ENCODE results near the gene AIG1.

Gene AIG1

DNA sequence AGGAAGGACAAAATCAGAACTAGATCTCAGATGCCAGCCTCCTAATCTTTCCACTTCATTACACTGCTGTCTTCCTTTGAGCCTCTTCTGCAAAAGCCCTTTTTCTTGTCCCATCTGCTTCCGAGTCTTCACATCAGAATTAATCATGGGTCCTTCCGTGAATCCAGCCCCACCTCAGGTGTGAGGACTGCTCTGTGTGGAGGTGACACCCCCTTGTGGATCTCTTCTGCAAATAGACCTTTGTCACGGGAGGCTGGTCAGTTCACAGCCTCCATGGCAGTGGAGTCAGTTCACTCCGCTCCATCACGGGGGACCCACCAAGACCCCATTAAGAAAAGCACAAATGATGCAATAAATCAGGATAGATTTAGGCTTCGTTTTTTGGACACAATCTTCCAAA lies 218.7 kb downstream of the AIG1 start:
- Histone ChIP-seq H3K4me3 (ENCODE audit: low read depth in 1 of 2, low read length in 2 of 2) (no peak overlapping the region), H3K9me3 (ENCODE audit: control insufficient read depth in 1 of 2, low read length in 2 of 2) (no peaks in the 10 kb centered on the region)

DNA sequence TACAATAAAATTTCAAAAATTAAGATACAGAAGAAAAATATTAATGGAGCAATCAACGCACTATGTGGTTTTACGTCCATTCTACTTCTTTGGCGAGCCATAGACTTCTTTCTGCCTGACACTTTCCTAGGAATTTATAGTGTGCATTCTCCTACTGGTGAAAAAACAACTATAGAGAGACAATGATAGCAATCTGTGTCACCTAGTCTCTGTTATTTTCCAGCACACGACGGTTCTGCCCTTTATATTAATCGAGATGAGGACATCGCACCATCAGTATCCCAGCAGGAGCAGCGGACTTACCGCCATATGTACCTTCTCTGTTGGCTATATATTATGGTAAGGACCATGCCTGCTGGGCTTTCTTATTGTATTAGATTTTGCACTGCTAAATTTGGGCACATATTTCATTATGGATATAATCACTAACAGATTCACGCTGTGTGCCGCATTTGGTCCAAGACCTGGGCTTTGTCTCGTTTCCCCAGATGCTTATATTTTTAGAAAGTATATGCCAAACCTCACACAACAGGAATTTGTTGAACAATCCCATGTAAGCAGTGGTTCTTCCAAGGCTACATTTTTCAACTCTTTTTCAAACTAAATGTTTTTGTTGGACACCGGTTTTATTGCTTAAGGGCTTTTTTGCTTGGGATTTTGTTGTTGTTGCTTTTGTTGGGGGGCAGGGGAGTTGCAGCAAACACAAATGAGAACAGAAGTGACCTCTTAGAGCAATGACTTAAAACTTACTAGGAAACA lies 223.4 kb downstream of the AIG1 start:
- H3K27me3 ChIP-seq (ENCODE audit: low read depth, low read length): no peaks in the 10 kb centered on the region
- H3K4me3 ChIP-seq (ENCODE audit: low read depth in 1 of 2, low read length in 2 of 2): no peak overlapping the region
- no peaks in the 10 kb centered on the region for H3K36me3 ChIP-seq (ENCODE audit: control insufficient read depth in 1 of 2, insufficient read depth in 2 of 2, low read length in 2 of 2)
- H3K4me1 ChIP-seq (ENCODE audit: control insufficient read depth in 1 of 2, insufficient read depth in 2 of 2, low read length in 2 of 2): peaks cover 0 to 5% of the 10 kb centered on the region in 2 donors
- H3K27ac ChIP-seq (ENCODE audit: low read length): no peak overlapping the region
- no peaks in the 10 kb centered on the region for H3K9me3 ChIP-seq (ENCODE audit: control insufficient read depth in 1 of 2, low read length in 2 of 2)

More for the DNA sequence above, 218.7 kb downstream of the AIG1 start:
- no peaks in the 10 kb centered on the region for H3K4me1 ChIP-seq (ENCODE audit: control insufficient read depth in 1 of 2, insufficient read depth in 2 of 2, low read length in 2 of 2)
- no peak overlapping the region for H3K27ac ChIP-seq (ENCODE audit: low read length)
- no peaks in the 10 kb centered on the region for H3K27me3 ChIP-seq (ENCODE audit: low read depth, low read length)
- H3K36me3 ChIP-seq (ENCODE audit: control insufficient read depth in 1 of 2, insufficient read depth in 2 of 2, low read length in 2 of 2): no peaks in the 10 kb centered on the region

DNA sequence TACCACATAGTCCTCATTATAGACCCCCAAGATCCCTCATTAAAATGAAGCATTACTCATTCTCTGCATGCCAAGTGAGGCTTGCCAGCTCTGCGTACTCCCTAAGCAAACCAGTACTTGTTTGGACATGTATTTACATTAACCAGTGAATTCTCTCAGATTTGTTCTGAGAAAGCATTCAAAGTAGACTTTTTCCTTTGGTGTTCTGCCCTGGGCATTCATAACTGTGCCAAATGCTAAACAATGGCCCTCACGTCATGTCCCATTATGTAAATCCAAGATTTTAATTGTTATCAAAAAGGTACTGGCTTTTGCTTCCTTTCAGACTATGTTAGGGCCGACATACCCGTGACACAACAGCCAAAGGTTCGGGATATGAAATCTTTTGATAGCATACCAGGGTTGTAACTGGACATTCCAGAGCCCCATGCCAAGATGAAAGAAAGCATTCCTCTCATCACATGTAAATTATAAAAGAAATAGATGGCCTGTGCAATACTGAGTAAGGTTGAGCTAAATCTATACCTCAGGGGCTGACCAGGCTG lies 225.6 kb downstream of the AIG1 start:
- no peak overlapping the region for H3K4me3 ChIP-seq (ENCODE audit: low read depth in 1 of 2, low read length in 2 of 2)
- no peaks in the 10 kb centered on the region for H3K27me3 ChIP-seq (ENCODE audit: low read depth, low read length)
- no peaks in the 10 kb centered on the region for H3K9me3 ChIP-seq (ENCODE audit: control insufficient read depth in 1 of 2, low read length in 2 of 2)
- no peak overlapping the region for H3K27ac ChIP-seq (ENCODE audit: low read length)
- H3K36me3 ChIP-seq (ENCODE audit: control insufficient read depth in 1 of 2, insufficient read depth in 2 of 2, low read length in 2 of 2): no peaks in the 10 kb centered on the region
- H3K4me1 ChIP-seq (ENCODE audit: control insufficient read depth in 1 of 2, insufficient read depth in 2 of 2, low read length in 2 of 2): peaks cover 0 to 5% of the 10 kb centered on the region in 2 donors

DNA sequence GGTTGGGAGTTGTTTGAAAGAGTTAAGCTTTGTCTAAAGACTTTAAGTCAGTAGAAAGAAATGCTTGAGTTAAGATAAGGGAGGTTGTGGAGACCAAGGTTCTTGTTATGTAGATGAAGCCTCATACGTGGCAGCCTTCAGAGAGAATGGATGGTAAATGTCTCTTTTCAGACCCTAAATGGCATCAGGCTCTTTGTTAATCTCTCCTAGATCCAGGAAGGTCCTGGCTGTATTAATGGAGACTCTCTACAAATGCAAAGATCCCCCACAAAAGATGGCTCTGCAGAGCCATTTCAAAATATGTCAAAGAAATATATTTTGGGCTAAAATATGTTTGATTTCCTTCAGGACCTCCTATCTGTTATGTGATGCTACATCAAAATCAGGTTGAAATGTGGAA lies 228.2 kb downstream of the AIG1 start:
- Histone ChIP-seq H3K27me3 (ENCODE audit: low read depth, low read length) (no peaks in the 10 kb centered on the region), H3K4me3 (ENCODE audit: low read depth in 1 of 2, low read length in 2 of 2) (no peak overlapping the region), H3K9me3 (ENCODE audit: control insufficient read depth in 1 of 2, low read length in 2 of 2) (no peaks in the 10 kb centered on the region)

GRCh38 chr6:143290206-143290605 lies 229.5 kb downstream of the AIG1 start:
- Histone ChIP-seq H3K36me3 (ENCODE audit: control insufficient read depth in 1 of 2, insufficient read depth in 2 of 2, low read length in 2 of 2) (no peaks in the 10 kb centered on the region), H3K9me3 (ENCODE audit: control insufficient read depth in 1 of 2, low read length in 2 of 2) (no peaks in the 10 kb centered on the region), H3K4me3 (ENCODE audit: low read depth in 1 of 2, low read length in 2 of 2) (no peak overlapping the region), H3K4me1 (ENCODE audit: control insufficient read depth in 1 of 2, insufficient read depth in 2 of 2, low read length in 2 of 2) (peaks cover 0 to 5% of the 10 kb centered on the region in 2 donors), H3K27ac (ENCODE audit: low read length) (no peak overlapping the region), H3K27me3 (ENCODE audit: low read depth, low read length) (no peaks in the 10 kb centered on the region)

More for the DNA sequence above, 228.2 kb downstream of the AIG1 start:
- H3K27ac ChIP-seq (ENCODE audit: low read length): no peak overlapping the region
- H3K4me1 ChIP-seq (ENCODE audit: control insufficient read depth in 1 of 2, insufficient read depth in 2 of 2, low read length in 2 of 2): peaks cover 0 to 5% of the 10 kb centered on the region in 2 donors
- no peaks in the 10 kb centered on the region for H3K36me3 ChIP-seq (ENCODE audit: control insufficient read depth in 1 of 2, insufficient read depth in 2 of 2, low read length in 2 of 2)

- H3K27ac ChIP-seq (ENCODE audit: low read length): no peak overlapping the region
- no peaks in the 10 kb centered on the region for H3K9me3 ChIP-seq (ENCODE audit: control insufficient read depth in 1 of 2, low read length in 2 of 2)
- no peaks in the 10 kb centered on the region for H3K27me3 ChIP-seq (ENCODE audit: low read depth, low read length)
- no peak overlapping the region for H3K4me3 ChIP-seq (ENCODE audit: low read depth in 1 of 2, low read length in 2 of 2)
- H3K4me1 ChIP-seq (ENCODE audit: control insufficient read depth in 1 of 2, insufficient read depth in 2 of 2, low read length in 2 of 2): no peaks in the 10 kb centered on the region
- H3K36me3 ChIP-seq (ENCODE audit: control insufficient read depth in 1 of 2, insufficient read depth in 2 of 2, low read length in 2 of 2): no peaks in the 10 kb centered on the region
Measured at GRCh38 chr6:143293523-143293922, 232.8 kb downstream of the AIG1 start.

DNA sequence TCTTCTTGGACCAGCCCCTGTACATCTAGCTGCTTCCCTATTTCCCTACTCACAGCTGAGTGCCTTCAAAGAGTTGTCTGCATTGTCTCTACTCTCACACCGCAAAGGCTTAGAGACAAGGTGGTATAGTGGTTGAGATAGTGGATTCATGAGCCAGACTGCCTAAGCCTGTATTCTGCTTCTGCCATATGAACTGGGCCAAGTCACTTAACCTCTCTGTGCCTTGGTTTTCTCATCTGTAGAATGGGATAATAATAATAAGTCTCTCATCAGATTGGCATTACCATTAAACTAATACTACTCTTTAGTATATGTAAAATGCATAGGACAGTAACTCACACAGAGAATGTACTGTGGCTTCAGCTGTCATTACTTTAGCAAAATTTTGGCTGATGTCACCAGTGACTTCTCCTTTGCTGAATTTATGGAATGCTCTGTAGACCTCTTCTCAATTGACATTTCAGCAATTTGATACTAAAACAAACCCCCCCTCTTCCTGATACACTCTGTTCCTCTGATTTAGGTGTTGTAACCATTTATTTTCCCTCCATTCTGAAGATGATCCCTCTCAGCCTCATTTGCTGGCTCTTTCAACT lies 233.7 kb downstream of the AIG1 start:
- Histone ChIP-seq H3K9me3 (ENCODE audit: control insufficient read depth in 1 of 2, low read length in 2 of 2) (no peaks in the 10 kb centered on the region), H3K27me3 (ENCODE audit: low read depth, low read length) (no peaks in the 10 kb centered on the region), H3K4me3 (ENCODE audit: low read depth in 1 of 2, low read length in 2 of 2) (no peak overlapping the region), H3K4me1 (ENCODE audit: control insufficient read depth in 1 of 2, insufficient read depth in 2 of 2, low read length in 2 of 2) (no peaks in the 10 kb centered on the region), H3K36me3 (ENCODE audit: control insufficient read depth in 1 of 2, insufficient read depth in 2 of 2, low read length in 2 of 2) (no peaks in the 10 kb centered on the region), H3K27ac (ENCODE audit: low read length) (no peak overlapping the region)

DNA sequence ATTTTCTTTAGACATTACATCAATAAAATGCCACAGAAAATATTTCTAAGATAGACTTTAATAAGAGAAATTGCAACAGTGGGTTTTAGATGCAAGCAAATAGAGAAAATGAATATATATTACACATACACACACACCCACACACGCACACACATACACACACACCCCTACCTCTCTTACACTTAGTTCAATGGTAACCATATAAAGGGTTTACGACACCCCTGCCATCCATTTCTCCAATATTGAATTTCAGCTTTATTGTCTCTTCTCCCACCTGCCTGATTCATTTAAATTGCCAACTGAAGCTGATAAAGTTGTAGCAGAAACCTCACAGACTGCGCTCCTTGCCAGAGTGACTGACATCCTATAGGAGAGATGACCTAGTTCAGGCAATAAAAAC lies 235.2 kb downstream of the AIG1 start:
- Histone ChIP-seq H3K9me3 (ENCODE audit: control insufficient read depth in 1 of 2, low read length in 2 of 2) (no peaks in the 10 kb centered on the region), H3K36me3 (ENCODE audit: control insufficient read depth in 1 of 2, insufficient read depth in 2 of 2, low read length in 2 of 2) (no peaks in the 10 kb centered on the region), H3K27ac (ENCODE audit: low read length) (no peak overlapping the region), H3K4me1 (ENCODE audit: control insufficient read depth in 1 of 2, insufficient read depth in 2 of 2, low read length in 2 of 2) (no peaks in the 10 kb centered on the region), H3K4me3 (ENCODE audit: low read depth in 1 of 2, low read length in 2 of 2) (no peak overlapping the region), H3K27me3 (ENCODE audit: low read depth, low read length) (no peaks in the 10 kb centered on the region)

DNA sequence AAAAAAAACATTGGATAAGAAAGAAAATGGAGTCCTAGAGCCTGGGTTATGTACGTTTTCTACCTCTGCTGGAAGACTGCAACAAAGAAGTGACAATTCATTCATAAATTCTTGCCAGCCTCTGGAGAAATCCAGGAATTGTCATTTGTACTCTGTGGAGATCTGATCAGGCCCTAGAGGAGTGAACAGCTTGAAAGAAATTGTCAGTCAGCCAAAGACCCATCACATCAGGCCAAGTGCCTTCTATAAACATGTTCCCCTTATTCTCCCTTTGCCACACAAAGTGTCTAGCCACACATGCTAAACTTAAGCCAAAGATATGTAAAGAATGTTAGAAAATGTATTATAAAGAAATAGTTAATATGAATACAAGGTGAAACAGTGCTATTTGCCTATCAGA lies 237.4 kb downstream of the AIG1 start:
- H3K9me3 ChIP-seq (ENCODE audit: control insufficient read depth in 1 of 2, low read length in 2 of 2): no peaks in the 10 kb centered on the region
- no peak overlapping the region for H3K4me3 ChIP-seq (ENCODE audit: low read depth in 1 of 2, low read length in 2 of 2)
- no peaks in the 10 kb centered on the region for H3K36me3 ChIP-seq (ENCODE audit: control insufficient read depth in 1 of 2, insufficient read depth in 2 of 2, low read length in 2 of 2)
- H3K27me3 ChIP-seq (ENCODE audit: low read depth, low read length): no peaks in the 10 kb centered on the region
- H3K27ac ChIP-seq (ENCODE audit: low read length): no peak overlapping the region
- H3K4me1 ChIP-seq (ENCODE audit: control insufficient read depth in 1 of 2, insufficient read depth in 2 of 2, low read length in 2 of 2): peaks cover 0 to 3% of the 10 kb centered on the region in 2 donors

GRCh38 chr6:143299253-143300166 lies 238.8 kb downstream of the AIG1 start:
- Histone ChIP-seq H3K4me3 (ENCODE audit: low read depth in 1 of 2, low read length in 2 of 2) (no peak overlapping the region), H3K27me3 (ENCODE audit: low read depth, low read length) (no peaks in the 10 kb centered on the region), H3K9me3 (ENCODE audit: control insufficient read depth in 1 of 2, low read length in 2 of 2) (no peaks in the 10 kb centered on the region), H3K27ac (ENCODE audit: low read length) (no peak overlapping the region), H3K36me3 (ENCODE audit: control insufficient read depth in 1 of 2, insufficient read depth in 2 of 2, low read length in 2 of 2) (no peaks in the 10 kb centered on the region), H3K4me1 (ENCODE audit: control insufficient read depth in 1 of 2, insufficient read depth in 2 of 2, low read length in 2 of 2) (peaks cover 0 to 3% of the 10 kb centered on the region in 2 donors)

GRCh38 chr6:143301188-143301587 lies 240.5 kb downstream of the AIG1 start:
- Histone ChIP-seq H3K4me1 (ENCODE audit: control insufficient read depth in 1 of 2, insufficient read depth in 2 of 2, low read length in 2 of 2) (peaks cover 0 to 3% of the 10 kb centered on the region in 2 donors), H3K4me3 (ENCODE audit: low read depth in 1 of 2, low read length in 2 of 2) (no peak overlapping the region), H3K36me3 (ENCODE audit: control insufficient read depth in 1 of 2, insufficient read depth in 2 of 2, low read length in 2 of 2) (no peaks in the 10 kb centered on the region), H3K27ac (ENCODE audit: low read length) (no peak overlapping the region), H3K9me3 (ENCODE audit: control insufficient read depth in 1 of 2, low read length in 2 of 2) (no peaks in the 10 kb centered on the region), H3K27me3 (ENCODE audit: low read depth, low read length) (no peaks in the 10 kb centered on the region)
